Lower lobe of right lung (tissue), 2 donors: ENCODE data around the gene MTG1. TPM values are rescaled to one million over a fixed set of nuclear protein-coding genes. Genes with fewer than 3 reads are reported as not detected.
"Not testable (repeated sequence)": the region's sequence is repeated elsewhere in the genome, so short reads cannot be mapped to it uniquely, and the experiment has no call there.

Experiments
- ATAC-seq, 2 donors: fragments of 200-7000 bp; cut with Tn5 transposase; one replicate each; pipeline ENCODE4 v1.9.1; 2020 to 2022; ENCODE audit warnings: mild to moderate bottlenecking in 2 of 2, moderate library complexity in 2 of 2
- DNase-seq: peaks from one replicate; pipeline ENCODE4 v3.0.0-alpha.2; 2020
- H3K27ac ChIP-seq: fragments of 200-600 bp; one replicate; pipeline ENCODE4 v1.8.0; 2022
- H3K27me3 ChIP-seq: fragments of 200-600 bp; one replicate; pipeline ENCODE4 v1.8.0; 2022; ENCODE audit warnings: low read depth
- H3K36me3 ChIP-seq: fragments of 200-600 bp; one replicate; pipeline ENCODE4 v1.8.0; 2022; ENCODE audit warnings: mild to moderate bottlenecking
- H3K4me1 ChIP-seq: fragments of 200-600 bp; one replicate; pipeline ENCODE4 v1.8.0; 2022
- H3K4me3 ChIP-seq: fragments of 200-600 bp; one replicate; pipeline ENCODE4 v1.8.0; 2022; ENCODE audit warnings: mild to moderate bottlenecking
- H3K9me3 ChIP-seq: fragments of 200-600 bp; one replicate; pipeline ENCODE4 v1.8.0; 2022
- intact Hi-C: fragments of 100-400 bp; cut with DNase I; formaldehyde crosslinking; loops from one replicate; pipeline ENCODE4 v1.11.0; 2022
- total RNA-seq: library from RNA; stranded (reverse); fragmentation: NEBNext Ultra II Directional; extraction: Animal tissue kit (Norgen Biotek cat#: 25700); gene quantifications from one replicate; pipeline ENCODE4 v1.2.1, GENCODE V29; 2021
- TF ChIP-seq, protein P1 (sequence below): fragments of 200-600 bp; IDR thresholded peaks from one replicate; pipeline ENCODE4 v1.8.0; 2022; ENCODE audit warnings: antibody characterized with exemption, mild to moderate bottlenecking
- donor health status: DM: no; HTN: yes; CAD: no; lungs with severe emphysema.

The MTG1 gene
- total RNA-seq, 1 donor from 2014 or later, result 41.7 TPM

DNA sequence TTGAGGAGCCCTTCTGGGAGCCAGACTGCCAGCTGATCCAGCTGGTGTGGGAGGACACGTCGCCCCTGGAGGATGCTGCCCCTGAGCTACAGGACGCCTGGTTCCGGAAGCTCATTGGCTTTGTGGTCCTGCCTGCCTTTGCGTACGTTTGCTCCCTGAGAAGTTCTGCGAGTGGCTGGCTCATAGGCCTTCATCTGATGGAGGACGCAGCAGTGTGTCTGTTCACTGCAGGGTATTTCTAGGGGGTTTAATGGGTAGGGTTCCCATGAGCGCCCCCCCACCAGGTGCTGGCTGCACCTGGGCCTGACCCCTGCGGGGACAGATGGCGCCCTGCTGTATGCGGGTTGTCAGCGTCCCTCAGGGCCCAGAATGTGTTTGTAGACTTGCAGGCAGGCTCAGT lies 9.9 kb upstream of the MTG1 start:
- ATAC-seq (no peak), DNase-seq (peak; percentile 20)
- TF ChIP-seq, protein P1, sequence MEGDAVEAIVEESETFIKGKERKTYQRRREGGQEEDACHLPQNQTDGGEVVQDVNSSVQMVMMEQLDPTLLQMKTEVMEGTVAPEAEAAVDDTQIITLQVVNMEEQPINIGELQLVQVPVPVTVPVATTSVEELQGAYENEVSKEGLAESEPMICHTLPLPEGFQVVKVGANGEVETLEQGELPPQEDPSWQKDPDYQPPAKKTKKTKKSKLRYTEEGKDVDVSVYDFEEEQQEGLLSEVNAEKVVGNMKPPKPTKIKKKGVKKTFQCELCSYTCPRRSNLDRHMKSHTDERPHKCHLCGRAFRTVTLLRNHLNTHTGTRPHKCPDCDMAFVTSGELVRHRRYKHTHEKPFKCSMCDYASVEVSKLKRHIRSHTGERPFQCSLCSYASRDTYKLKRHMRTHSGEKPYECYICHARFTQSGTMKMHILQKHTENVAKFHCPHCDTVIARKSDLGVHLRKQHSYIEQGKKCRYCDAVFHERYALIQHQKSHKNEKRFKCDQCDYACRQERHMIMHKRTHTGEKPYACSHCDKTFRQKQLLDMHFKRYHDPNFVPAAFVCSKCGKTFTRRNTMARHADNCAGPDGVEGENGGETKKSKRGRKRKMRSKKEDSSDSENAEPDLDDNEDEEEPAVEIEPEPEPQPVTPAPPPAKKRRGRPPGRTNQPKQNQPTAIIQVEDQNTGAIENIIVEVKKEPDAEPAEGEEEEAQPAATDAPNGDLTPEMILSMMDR, result no peak
- H3K27ac ChIP-seq, result no peak overlapping the region
- no peaks in the 10 kb centered on the region for H3K27me3 ChIP-seq
- H3K9me3 ChIP-seq, result no peaks in the 10 kb centered on the region
- no peak overlapping the region for H3K4me3 ChIP-seq
- H3K4me1 ChIP-seq, result peaks cover 11% of the 10 kb centered on the region
- peaks cover 9% of the 10 kb centered on the region for H3K36me3 ChIP-seq
- intact Hi-C loops, result no loop called here

DNA sequence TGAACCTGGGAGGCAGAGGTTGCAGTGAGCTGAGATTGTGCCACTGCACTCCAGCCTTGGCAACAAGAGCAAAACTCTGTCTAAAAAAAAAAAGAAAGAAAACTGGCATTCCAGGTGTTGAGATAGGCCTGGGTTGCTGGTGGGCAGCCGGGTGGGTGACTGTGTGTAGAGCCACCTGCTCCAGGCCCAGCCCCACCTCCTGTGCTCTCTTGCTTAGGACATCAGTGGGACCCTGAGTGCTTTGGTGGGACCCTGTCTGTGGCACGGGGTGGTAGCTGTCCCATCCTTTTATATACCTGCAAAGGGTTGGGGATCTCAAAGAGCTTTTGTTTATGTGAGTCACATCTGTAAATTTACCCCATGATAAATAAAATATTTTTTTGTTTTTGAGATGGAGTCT lies 8.7 kb upstream of the MTG1 start:
- Histone ChIP-seq H3K4me1 (peaks cover 3% of the 10 kb centered on the region), H3K4me3 (no peak overlapping the region), H3K36me3 (peaks cover 9% of the 10 kb centered on the region), H3K27ac (no peak overlapping the region), H3K27me3 (no peaks in the 10 kb centered on the region), H3K9me3 (no peaks in the 10 kb centered on the region)
- ATAC-seq (no peak), DNase-seq (peak; percentile 37)
- intact Hi-C loops, result no loop called here
- TF ChIP-seq, protein P1, result no peak

DNA sequence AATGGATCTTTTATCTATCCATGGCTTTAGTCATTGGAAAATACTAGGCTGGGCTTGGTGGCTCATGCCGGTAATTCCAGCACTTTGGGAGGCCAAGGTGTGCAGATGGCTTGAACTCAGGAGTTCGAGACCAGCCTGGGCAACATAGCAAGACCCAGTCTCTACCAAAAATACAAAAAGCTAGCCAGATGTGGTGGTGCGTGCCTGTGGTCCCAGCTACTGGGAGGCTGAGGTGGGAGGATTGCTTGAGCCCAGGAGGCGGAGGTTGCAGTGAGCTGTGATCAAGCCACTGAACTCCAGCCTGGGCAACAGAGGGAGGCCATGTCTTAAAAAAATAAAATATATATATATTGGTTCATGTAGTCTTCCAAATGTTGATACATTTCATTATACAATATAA lies 7.0 kb upstream of the MTG1 start:
- intact Hi-C loops, ATAC-seq, DNase-seq, H3K27me3 ChIP-seq, H3K4me3 ChIP-seq, H3K36me3 ChIP-seq, H3K4me1 ChIP-seq, H3K27ac ChIP-seq, H3K9me3 ChIP-seq: not testable (repeated sequence)

DNA sequence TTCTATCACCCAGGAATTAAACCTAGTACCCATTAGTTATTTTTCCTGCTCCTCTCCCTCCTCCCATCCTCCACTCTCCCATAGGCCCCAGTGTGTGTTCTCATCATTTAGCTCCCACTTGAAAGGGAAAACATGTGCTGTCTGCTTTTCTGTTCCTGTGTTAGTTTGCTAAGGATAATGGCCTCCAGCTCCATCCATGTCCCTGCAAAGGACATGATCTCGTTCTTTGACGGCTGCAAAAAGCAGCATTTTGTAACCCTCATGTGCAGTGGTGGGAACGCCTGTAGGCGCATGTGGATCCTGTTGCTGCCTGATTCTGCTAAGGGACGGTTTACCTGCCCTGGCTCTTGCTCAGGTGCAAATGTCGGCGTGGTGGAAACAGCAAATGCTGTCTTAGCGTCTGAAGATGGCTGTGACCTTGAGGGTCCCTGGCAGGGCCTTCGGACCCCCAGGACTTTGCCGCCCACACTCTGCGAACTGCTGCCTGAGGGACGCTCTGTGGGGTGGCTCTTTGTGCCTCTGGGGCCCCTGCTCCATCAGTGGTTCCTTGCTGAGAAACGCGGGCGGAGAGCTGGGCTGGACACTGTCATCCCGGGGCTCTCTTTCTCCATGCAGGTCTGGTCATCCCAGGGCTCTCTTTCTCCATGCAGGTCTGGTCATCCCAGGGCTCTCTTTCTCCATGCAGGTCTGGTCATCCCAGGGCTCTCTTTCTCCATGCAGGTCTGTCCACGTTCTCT lies 5.6 kb upstream of the MTG1 start:
- Histone ChIP-seq H3K27ac (peak overlapping the region; percentile 64), H3K4me3 (no peak overlapping the region), H3K4me1 (peaks cover 4% of the 10 kb centered on the region), H3K9me3 (no peaks in the 10 kb centered on the region), H3K36me3 (peaks cover 9% of the 10 kb centered on the region), H3K27me3 (no peaks in the 10 kb centered on the region)
- DNase-seq (peak; percentile 34), ATAC-seq (no peak)
- intact Hi-C loops, result no loop called here
- TF ChIP-seq, protein P1, result no peak

DNA sequence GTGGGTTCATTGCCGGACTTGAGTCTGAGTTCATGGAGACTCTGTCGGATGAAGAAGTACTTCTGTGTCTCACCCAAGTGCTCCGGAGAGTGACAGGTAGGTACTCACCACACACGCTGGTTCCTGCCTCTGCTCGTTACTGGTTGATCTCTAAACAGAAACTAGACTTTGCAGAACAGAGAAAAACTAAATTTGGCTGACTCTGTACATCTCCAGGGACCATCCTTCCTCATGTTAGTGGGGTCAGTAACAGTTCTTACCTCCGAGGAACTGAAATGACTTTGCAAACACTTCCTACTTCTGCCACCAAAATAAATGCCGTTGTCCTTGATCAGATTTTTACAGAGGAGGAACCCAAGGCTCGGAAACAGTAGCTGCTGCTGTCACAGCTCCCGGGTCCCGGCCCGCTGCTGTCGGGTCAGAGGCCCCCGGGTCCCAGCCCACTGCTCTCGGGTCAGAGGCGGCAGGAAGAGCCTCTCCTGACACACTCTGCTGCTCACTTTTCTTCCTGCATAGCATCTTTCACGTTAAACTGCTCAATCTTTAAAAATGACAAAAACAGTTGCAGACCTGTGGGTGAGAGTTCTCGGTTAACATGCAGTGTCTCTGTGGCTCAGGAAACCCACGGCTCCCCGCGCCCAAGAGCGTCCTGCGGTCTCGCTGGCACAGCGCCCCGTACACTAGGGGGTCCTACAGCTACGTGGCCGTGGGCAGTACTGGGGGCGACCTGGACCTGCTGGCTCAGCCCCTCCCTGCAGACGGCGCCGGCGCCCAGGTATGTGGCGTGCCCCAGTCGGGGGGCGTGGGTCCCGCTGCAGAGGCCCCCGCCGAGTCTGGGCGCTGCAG lies 4.8 kb upstream of the MTG1 start:
- H3K4me1 ChIP-seq, result peaks cover 6% of the 10 kb centered on the region
- DNase-seq, result peak; percentile 49
- H3K4me3 ChIP-seq, result peak overlapping the region; percentile 34
- H3K9me3 ChIP-seq, result no peaks in the 10 kb centered on the region
- intact Hi-C loops, result no loop called here
- peak in 1 of 2 donors; percentile 31 for ATAC-seq
- H3K36me3 ChIP-seq, result peaks cover 2% of the 10 kb centered on the region
- TF ChIP-seq, protein P1, result no peak
- no peaks in the 10 kb centered on the region for H3K27me3 ChIP-seq
- H3K27ac ChIP-seq, result peak overlapping the region; percentile 64
